K562 (cell line): ENCODE measurements around the gene ATAD2B. TPM values are rescaled to one million over a fixed set of nuclear protein-coding genes. Genes with fewer than 3 reads are reported as not detected.

ENCODE experiments used
- BRD4 ChIP-seq: fragments of 200-600 bp; sonication (generic); IDR thresholded peaks from 2 replicates; pipeline ENCODE4 v1.6.1; 2017; ENCODE audit warnings: inconsistent platforms
- CC2D1A ChIP-seq: fragments of 450-650 bp; IDR thresholded peaks from 2 replicates; pipeline ENCODE4 v1.6.1; 2017; ENCODE audit warnings: mild to moderate bottlenecking
- CHD1 ChIP-seq: fragments of 200-600 bp; sonication (generic); IDR thresholded peaks from one replicate; pipeline ENCODE4 v1.6.1; 2012; ENCODE audit warnings: mild to moderate bottlenecking, moderate library complexity, low read length, inconsistent platforms
- E2F6 ChIP-seq, 2 experiments: IDR thresholded peaks; 2 replicates each; pipeline ENCODE4 v1.6.1; 2011; ENCODE audit warnings: borderline replicate concordance in 1 of 2, control low read depth in 1 of 2, low read depth in 1 of 2, low read length in 1 of 2, mild to moderate bottlenecking in 1 of 2, mixed read lengths in 1 of 2, moderate library complexity in 1 of 2; ENCODE audit not compliant: insufficient read depth in 1 of 2, insufficient read length in 1 of 2, poor library complexity in 1 of 2, severe bottlenecking in 1 of 2; ENCODE audit errors: extremely low read depth in 1 of 2
- ESRRB ChIP-seq: fragments of 250-450 bp; sonication (Bioruptor Pico); IDR thresholded peaks from 2 replicates; pipeline ENCODE4 v1.5.0; 2020; ENCODE audit warnings: mild to moderate bottlenecking, moderate library complexity, borderline replicate concordance
- GATAD2B ChIP-seq: fragments of 450-650 bp; IDR thresholded peaks from 2 replicates; pipeline ENCODE4 v1.6.1; 2017; ENCODE audit warnings: mild to moderate bottlenecking, borderline replicate concordance
- HDAC2 ChIP-seq: fragments of 450-650 bp; IDR thresholded peaks from 2 replicates; pipeline ENCODE4 v1.6.1; 2016; ENCODE audit warnings: mild to moderate bottlenecking
- HMG20A ChIP-seq: fragments of 450-650 bp; formaldehyde crosslinking; conservative IDR thresholded peaks from 2 replicates; pipeline ENCODE4 v1.4.0; 2020; ENCODE audit warnings: mild to moderate bottlenecking, mixed read lengths
- IFI16 ChIP-seq: fragments of 250-450 bp; sonication (Bioruptor Pico); IDR thresholded peaks from 2 replicates; pipeline ENCODE4 v2.1.2; 2022; ENCODE audit warnings: mild to moderate bottlenecking, inconsistent platforms
- NFIC ChIP-seq: fragments of 450-650 bp; IDR thresholded peaks from 2 replicates; pipeline ENCODE4 v1.6.1; 2017; ENCODE audit warnings: mild to moderate bottlenecking, inconsistent platforms
- RFX1 ChIP-seq: fragments of 450-650 bp; IDR thresholded peaks from 2 replicates; pipeline ENCODE4 v1.6.1; 2016; ENCODE audit warnings: mild to moderate bottlenecking, moderate library complexity
- SAP30 ChIP-seq: fragments of 200-600 bp; sonication (generic); IDR thresholded peaks from 2 replicates; pipeline ENCODE4 v1.6.1; 2012; ENCODE audit warnings: borderline replicate concordance, low read depth, mild to moderate bottlenecking, moderate library complexity, low read length, control low read depth, inconsistent platforms; ENCODE audit not compliant: insufficient read depth, poor library complexity, severe bottlenecking
- SP2 ChIP-seq: IDR thresholded peaks from 2 replicates; pipeline ENCODE4 v1.6.1; 2011; ENCODE audit warnings: mild to moderate bottlenecking, low read depth, low read length, moderate library complexity; ENCODE audit not compliant: poor library complexity, severe bottlenecking; ENCODE audit errors: extremely low read depth
- YY1 ChIP-seq, 3 experiments: IDR thresholded peaks; 2 replicates each; pipeline ENCODE4 v1.6.1; 2011; ENCODE audit warnings: low read length in 2 of 3, mild to moderate bottlenecking in 2 of 3, moderate library complexity in 2 of 3, borderline replicate concordance in 1 of 3, control low read depth in 1 of 3, low read depth in 1 of 3; ENCODE audit not compliant: insufficient read depth in 3 of 3, insufficient replicate concordance in 2 of 3, control insufficient read depth in 1 of 3, insufficient read length in 1 of 3; ENCODE audit errors: extremely low read depth in 1 of 3
- ZNF124 ChIP-seq: sonication (generic); formaldehyde crosslinking; IDR thresholded peaks from 2 replicates; pipeline ENCODE4 v1.8.1; 2022; ENCODE audit warnings: missing genetic modification reagents
- ZNF134 ChIP-seq: fragments of 250-450 bp; sonication (Bioruptor Pico); conservative IDR thresholded peaks from 2 replicates; pipeline ENCODE4 v1.4.0; 2020
- ZNF140 ChIP-seq: fragments of 250-450 bp; sonication (Bioruptor Pico); IDR thresholded peaks from 2 replicates; pipeline ENCODE4 v1.8.0; 2021; ENCODE audit warnings: moderate library complexity, mild to moderate bottlenecking, inconsistent platforms
- ZNF76 ChIP-seq: fragments of 250-450 bp; sonication (Bioruptor Pico); IDR thresholded peaks from 2 replicates; pipeline ENCODE4 v1.4.0; 2020; ENCODE audit warnings: mild to moderate bottlenecking, moderate library complexity, borderline replicate concordance
- ZNF766 ChIP-seq: fragments of 200-800 bp; sonication (Bioruptor generic); conservative IDR thresholded peaks from 2 replicates; pipeline ENCODE4 v1.6.1; 2016; ENCODE audit warnings: missing genetic modification characterization, missing compliant biosample characterization
- ZNF780A ChIP-seq: fragments of 250-450 bp; sonication (Bioruptor Pico); IDR thresholded peaks from 2 replicates; pipeline ENCODE4 v1.5.0; 2021; ENCODE audit warnings: mild to moderate bottlenecking
- polyA plus RNA-seq, 8 experiments: library from polyadenylated mRNA; depleted of rRNA in 4 of 8; stranded (reverse) in 5 of 8; unstranded in 3 of 8; fragments of >200 nt; fragmentation: Nextera tagmentation in 2 of 8; fragmentation: Illumina TruSeq in 1 of 8; extraction: Ambion mirVana in 2 of 8; extraction: Trizol in 1 of 8; gene quantifications; 2 replicates each; pipeline versions ENCODE4 v1.2.1 to v1.2.3, GENCODE V29; 2011 to 2014; ENCODE audit warnings: inconsistent platforms in 1 of 8, missing spikeins in 1 of 8
- total RNA-seq, 7 experiments: library from RNA; depleted of rRNA in 6 of 7; stranded (reverse); fragments of >200 nt in 6 of 7; fragmentation: Illumina TruSeq in 2 of 7; extraction: Trizol in 2 of 7; gene quantifications; 2 replicates each; pipeline versions ENCODE4 v1.2.1 to v1.2.3, GENCODE V29; 2011 to 2021; ENCODE audit warnings: low replicate concordance in 1 of 7
- TF ChIP-seq, protein P1 (sequence below): sonication (generic); formaldehyde crosslinking; IDR thresholded peaks from 2 replicates; pipeline ENCODE4 v1.8.1; 2023; ENCODE audit warnings: missing genetic modification reagents, mild to moderate bottlenecking, borderline replicate concordance
- TF ChIP-seq, protein P2 (sequence below): IDR thresholded peaks from 2 replicates; pipeline ENCODE4 v1.6.1; 2016; ENCODE audit warnings: missing genetic modification characterization, missing compliant biosample characterization

ATAD2B gene
- total and polyA plus RNA-seq, 9 of the 15 experiments (the other 6 are each of a cell fraction or from before 2014, with no cell fraction given): 3.2 to 21.6 (median 11.4) TPM

DNA sequence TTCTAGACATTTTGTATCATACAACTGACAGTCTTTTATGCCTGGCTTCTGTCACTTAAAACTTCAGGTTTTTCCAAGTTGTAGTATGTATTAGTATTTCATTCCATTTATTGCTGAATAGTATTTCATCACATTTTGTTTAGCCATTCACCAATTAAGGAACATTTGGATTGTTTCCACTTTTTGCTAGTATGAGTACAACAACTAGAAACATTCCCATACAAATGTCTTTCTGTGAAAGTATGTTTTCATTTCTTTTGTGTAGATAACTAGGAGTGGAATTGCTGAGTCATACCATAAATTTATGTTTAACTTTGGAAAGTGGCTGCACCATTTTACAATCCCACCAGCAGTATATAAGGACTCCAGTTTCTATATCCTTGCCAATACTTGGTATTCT, 135.9 kb downstream of the ATAD2B start (continued):
- TF ChIP-seq, protein P1, sequence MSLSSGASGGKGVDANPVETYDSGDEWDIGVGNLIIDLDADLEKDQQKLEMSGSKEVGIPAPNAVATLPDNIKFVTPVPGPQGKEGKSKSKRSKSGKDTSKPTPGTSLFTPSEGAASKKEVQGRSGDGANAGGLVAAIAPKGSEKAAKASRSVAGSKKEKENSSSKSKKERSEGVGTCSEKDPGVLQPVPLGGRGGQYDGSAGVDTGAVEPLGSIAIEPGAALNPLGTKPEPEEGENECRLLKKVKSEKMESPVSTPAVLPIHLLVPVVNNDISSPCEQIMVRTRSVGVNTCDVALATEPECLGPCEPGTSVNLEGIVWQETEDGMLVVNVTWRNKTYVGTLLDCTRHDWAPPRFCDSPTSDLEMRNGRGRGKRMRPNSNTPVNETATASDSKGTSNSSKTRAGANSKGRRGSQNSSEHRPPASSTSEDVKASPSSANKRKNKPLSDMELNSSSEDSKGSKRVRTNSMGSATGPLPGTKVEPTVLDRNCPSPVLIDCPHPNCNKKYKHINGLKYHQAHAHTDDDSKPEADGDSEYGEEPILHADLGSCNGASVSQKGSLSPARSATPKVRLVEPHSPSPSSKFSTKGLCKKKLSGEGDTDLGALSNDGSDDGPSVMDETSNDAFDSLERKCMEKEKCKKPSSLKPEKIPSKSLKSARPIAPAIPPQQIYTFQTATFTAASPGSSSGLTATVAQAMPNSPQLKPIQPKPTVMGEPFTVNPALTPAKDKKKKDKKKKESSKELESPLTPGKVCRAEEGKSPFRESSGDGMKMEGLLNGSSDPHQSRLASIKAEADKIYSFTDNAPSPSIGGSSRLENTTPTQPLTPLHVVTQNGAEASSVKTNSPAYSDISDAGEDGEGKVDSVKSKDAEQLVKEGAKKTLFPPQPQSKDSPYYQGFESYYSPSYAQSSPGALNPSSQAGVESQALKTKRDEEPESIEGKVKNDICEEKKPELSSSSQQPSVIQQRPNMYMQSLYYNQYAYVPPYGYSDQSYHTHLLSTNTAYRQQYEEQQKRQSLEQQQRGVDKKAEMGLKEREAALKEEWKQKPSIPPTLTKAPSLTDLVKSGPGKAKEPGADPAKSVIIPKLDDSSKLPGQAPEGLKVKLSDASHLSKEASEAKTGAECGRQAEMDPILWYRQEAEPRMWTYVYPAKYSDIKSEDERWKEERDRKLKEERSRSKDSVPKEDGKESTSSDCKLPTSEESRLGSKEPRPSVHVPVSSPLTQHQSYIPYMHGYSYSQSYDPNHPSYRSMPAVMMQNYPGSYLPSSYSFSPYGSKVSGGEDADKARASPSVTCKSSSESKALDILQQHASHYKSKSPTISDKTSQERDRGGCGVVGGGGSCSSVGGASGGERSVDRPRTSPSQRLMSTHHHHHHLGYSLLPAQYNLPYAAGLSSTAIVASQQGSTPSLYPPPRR (CRISPR knock-in tag): peak; percentile 16; the same call in 1 of the 2 replicates
- TF ChIP-seq HMG20A (CRISPR knock-in tag) (no peak), SP2 (no peak), BRD4 (no peak), ZNF780A (CRISPR knock-in tag) (no peak), ZNF134 (CRISPR knock-in tag) (no peak), ZNF766 (CRISPR knock-in tag) (no peak), ZNF76 (CRISPR knock-in tag) (no peak), E2F6 (IDR thresholded peaks at IDR 0.05; ENCODE audit: borderline replicate concordance in 1 of 2, extremely low read depth in 1 of 2, insufficient read depth in 1 of 2, insufficient read length in 1 of 2, low read depth in 1 of 2, low read length in 1 of 2, poor library complexity in 1 of 2, severe bottlenecking in 1 of 2) (no peak), SAP30 (no peak), CHD1 (no peak), ZNF124 (CRISPR knock-in tag) (no peak), IFI16 (CRISPR knock-in tag) (no peak), HDAC2 (no peak), YY1 (IDR thresholded peaks at IDR 0.05; ENCODE audit: borderline replicate concordance in 1 of 3, control insufficient read depth in 1 of 3, extremely low read depth in 1 of 3, insufficient read depth in 3 of 3, insufficient read length in 1 of 3, insufficient replicate concordance in 2 of 3, low read depth in 1 of 3, low read length in 2 of 3) (no peak), GATAD2B (peak; percentile 64; the same call in 1 of the 2 replicates), ESRRB (CRISPR knock-in tag) (no peak), CC2D1A (no peak), ZNF140 (CRISPR knock-in tag) (no peak), RFX1 (no peak), NFIC (no peak; the same call in 1 of the 2 replicates)
- TF ChIP-seq, protein P2, sequence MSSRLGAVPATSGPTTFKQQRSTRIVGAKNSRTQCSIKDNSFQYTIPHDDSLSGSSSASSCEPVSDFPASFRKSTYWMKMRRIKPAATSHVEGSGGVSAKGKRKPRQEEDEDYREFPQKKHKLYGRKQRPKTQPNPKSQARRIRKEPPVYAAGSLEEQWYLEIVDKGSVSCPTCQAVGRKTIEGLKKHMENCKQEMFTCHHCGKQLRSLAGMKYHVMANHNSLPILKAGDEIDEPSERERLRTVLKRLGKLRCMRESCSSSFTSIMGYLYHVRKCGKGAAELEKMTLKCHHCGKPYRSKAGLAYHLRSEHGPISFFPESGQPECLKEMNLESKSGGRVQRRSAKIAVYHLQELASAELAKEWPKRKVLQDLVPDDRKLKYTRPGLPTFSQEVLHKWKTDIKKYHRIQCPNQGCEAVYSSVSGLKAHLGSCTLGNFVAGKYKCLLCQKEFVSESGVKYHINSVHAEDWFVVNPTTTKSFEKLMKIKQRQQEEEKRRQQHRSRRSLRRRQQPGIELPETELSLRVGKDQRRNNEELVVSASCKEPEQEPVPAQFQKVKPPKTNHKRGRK (tag): no peak
